Mucosa of descending colon (tissue), 3 donors: Measurements from ENCODE around the gene GOLGA8A. TPM values are rescaled to one million over a fixed set of nuclear protein-coding genes. Genes with fewer than 3 reads are reported as not detected.

Experiments used
- ATAC-seq: fragments of 200-7000 bp; cut with Tn5 transposase; one replicate; pipeline ENCODE4 v1.9.1; 2020; ENCODE audit warnings: mild to moderate bottlenecking, moderate library complexity
- DNase-seq, 3 donors: peaks; one replicate each; pipeline ENCODE4 v3.0.0-alpha.2; 2020
- H3K36me3 ChIP-seq: fragments of 200-600 bp; one replicate; pipeline ENCODE4 v1.8.0; 2021; ENCODE audit warnings: low read depth, mild to moderate bottlenecking
- H3K4me1 ChIP-seq: fragments of 200-600 bp; one replicate; pipeline ENCODE4 v1.8.0; 2021; ENCODE audit warnings: low read depth, mild to moderate bottlenecking
- H3K4me3 ChIP-seq: fragments of 200-600 bp; one replicate; pipeline ENCODE4 v1.8.0; 2021; ENCODE audit warnings: mild to moderate bottlenecking
- H3K9me3 ChIP-seq: fragments of 200-600 bp; one replicate; pipeline ENCODE4 v1.8.0; 2021; ENCODE audit warnings: mild to moderate bottlenecking
- CTCF ChIP-seq: fragments of 200-600 bp; IDR thresholded peaks from one replicate; pipeline ENCODE4 v1.8.0; 2022; ENCODE audit warnings: antibody characterized with exemption, mild to moderate bottlenecking
- intact Hi-C, 2 donors: fragments of 100-400 bp; cut with DNase I in 1 of 2; cut with micrococcal nuclease in 1 of 2; formaldehyde crosslinking; loops; one replicate each; pipeline versions ENCODE4 v1.11.0 to v1.11.1; 2022; cut with DNase I, micrococcal nuclease
- total RNA-seq, 3 donors: library from RNA; stranded (reverse); fragmentation: NEBNext Ultra II Directional in 2 of 3; extraction: Animal tissue kit (Norgen Biotek cat#: 25700) in 2 of 3; gene quantifications; one replicate each; pipeline versions ENCODE4 v1.2.1 to v1.2.4, GENCODE V29; 2021 to 2023
- donor health status: DM: no; HTN: no; CAD: no; lungs with moderate emphysema.
- donor health status: DM: no; HTN: no; CAD: no.
- donor health status: DM: no; HTN: yes; CAD: no.

GOLGA8A gene
- total RNA-seq, 3 donors from 2014 or later: 37.6 to 60.0 (median 46.4) TPM

- intact Hi-C loops: no loop called here
- Histone ChIP-seq H3K36me3 (no peaks in the 10 kb centered on the region), H3K4me1 (no peaks in the 10 kb centered on the region), H3K4me3 (no peak overlapping the region), H3K9me3 (no peaks in the 10 kb centered on the region)
- DNase-seq: no peak
- TF ChIP-seq CTCF: no peak
- ATAC-seq: no peak
Observed at GRCh38 chr15:34470892-34471291, 33.3 kb upstream of the GOLGA8A start.

- TF ChIP-seq CTCF: no peak
- intact Hi-C loops: no loop called here
- Histone ChIP-seq H3K36me3 (no peaks in the 10 kb centered on the region), H3K9me3 (no peaks in the 10 kb centered on the region), H3K4me3 (no peak overlapping the region), H3K4me1 (no peaks in the 10 kb centered on the region)
- DNase-seq (no peak), ATAC-seq (no peak)
Observed at GRCh38 chr15:34470091-34470490, 32.5 kb upstream of the GOLGA8A start.

- ATAC-seq (no peak), DNase-seq (no peak)
- intact Hi-C loops: no loop called here
- H3K9me3 ChIP-seq: no peaks in the 10 kb centered on the region
- H3K4me3 ChIP-seq: no peak overlapping the region
- H3K36me3 ChIP-seq: no peaks in the 10 kb centered on the region
- TF ChIP-seq CTCF: no peak
- no peaks in the 10 kb centered on the region for H3K4me1 ChIP-seq
Observed at GRCh38 chr15:34461730-34462129, 24.1 kb upstream of the GOLGA8A start.

GRCh38 chr15:34460451-34460850, 22.8 kb upstream of the GOLGA8A start:
- intact Hi-C loops: no loop called here
- DNase-seq (no peak), ATAC-seq (no peak)
- Histone ChIP-seq H3K4me3 (no peak overlapping the region), H3K9me3 (no peaks in the 10 kb centered on the region), H3K36me3 (no peaks in the 10 kb centered on the region), H3K4me1 (no peaks in the 10 kb centered on the region)
- no peak for TF ChIP-seq CTCF

- H3K4me3 ChIP-seq: no peak overlapping the region
- H3K9me3 ChIP-seq: no peaks in the 10 kb centered on the region
- intact Hi-C loops: no loop called here
- ATAC-seq: no peak
- H3K36me3 ChIP-seq: no peaks in the 10 kb centered on the region
- no peaks in the 10 kb centered on the region for H3K4me1 ChIP-seq
- no peak for TF ChIP-seq CTCF
- DNase-seq: no peak
Observed at GRCh38 chr15:34456658-34457057, 19.1 kb upstream of the GOLGA8A start.

GRCh38 chr15:34442891-34443290, 5.3 kb upstream of the GOLGA8A start:
- Histone ChIP-seq H3K4me3 (no peak overlapping the region), H3K36me3 (no peaks in the 10 kb centered on the region), H3K4me1 (no peaks in the 10 kb centered on the region), H3K9me3 (no peaks in the 10 kb centered on the region)
- DNase-seq (no peak), ATAC-seq (no peak)
- no peak for TF ChIP-seq CTCF
- intact Hi-C loops: no loop called here
